NCI-H2081 treated with DMSO at 0.1 percent for 48 hours (cell line): ENCODE data around the gene PCDHGA10.
"Not testable (repeated sequence)": the region's sequence is repeated elsewhere in the genome, so short reads cannot be mapped to it uniquely, and the experiment has no call there.

Experiments used
- DNase-seq: peaks from one replicate; lab custom pipeline; 2025; lab: John Stamatoyannopoulos, UW

The PCDHGA10 gene

DNA sequence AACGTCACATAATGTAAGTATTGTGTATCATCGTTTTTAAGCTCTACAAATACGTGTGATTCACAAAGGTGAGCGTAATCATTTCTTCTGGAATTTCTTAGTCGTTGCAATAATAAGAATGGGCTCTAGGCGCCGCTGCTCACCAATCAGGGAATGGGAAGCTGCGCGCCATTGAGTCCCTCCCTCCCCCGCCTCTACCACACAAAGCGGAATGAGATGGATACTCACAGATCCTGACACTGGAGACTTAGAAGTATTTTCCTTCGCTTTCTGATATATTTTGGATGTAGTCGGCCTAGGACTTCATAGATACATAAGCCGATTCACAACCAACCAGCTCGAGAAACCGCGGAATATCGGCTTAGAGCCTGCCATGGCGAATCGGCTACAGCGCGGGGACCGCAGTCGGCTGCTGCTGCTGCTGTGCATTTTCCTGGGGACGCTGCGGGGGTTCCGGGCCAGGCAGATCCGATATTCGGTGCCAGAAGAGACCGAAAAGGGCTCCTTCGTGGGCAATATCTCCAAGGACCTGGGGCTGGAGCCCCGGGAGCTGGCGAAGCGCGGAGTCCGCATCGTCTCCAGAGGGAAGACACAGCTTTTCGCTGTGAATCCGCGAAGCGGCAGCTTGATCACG is 8.2 kb downstream of the PCDHGA10 start, which contains the start of gene PCDHGA11:
Gene PCDHGA11, plus strand, starts transcription at position 197 of the 634 bp plus-strand sequence. Its CDS starts 177 bp downstream, at position 374.
- DNase-seq = no peak

DNA sequence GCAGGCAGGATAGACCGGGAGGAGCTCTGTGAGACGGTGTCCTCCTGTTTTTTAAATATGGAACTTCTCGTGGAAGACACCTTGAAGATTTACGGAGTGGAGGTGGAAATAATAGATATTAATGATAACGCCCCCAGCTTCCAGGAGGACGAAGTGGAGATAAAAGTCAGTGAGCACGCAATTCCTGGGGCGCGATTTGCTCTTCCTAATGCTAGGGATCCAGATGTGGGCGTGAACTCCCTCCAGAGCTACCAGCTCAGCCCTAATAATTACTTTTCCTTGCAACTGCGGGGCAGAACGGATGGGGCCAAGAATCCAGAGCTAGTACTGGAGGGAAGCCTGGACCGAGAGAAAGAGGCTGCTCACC is 8.7 kb downstream of the PCDHGA10 start:
- no peak for DNase-seq

DNA sequence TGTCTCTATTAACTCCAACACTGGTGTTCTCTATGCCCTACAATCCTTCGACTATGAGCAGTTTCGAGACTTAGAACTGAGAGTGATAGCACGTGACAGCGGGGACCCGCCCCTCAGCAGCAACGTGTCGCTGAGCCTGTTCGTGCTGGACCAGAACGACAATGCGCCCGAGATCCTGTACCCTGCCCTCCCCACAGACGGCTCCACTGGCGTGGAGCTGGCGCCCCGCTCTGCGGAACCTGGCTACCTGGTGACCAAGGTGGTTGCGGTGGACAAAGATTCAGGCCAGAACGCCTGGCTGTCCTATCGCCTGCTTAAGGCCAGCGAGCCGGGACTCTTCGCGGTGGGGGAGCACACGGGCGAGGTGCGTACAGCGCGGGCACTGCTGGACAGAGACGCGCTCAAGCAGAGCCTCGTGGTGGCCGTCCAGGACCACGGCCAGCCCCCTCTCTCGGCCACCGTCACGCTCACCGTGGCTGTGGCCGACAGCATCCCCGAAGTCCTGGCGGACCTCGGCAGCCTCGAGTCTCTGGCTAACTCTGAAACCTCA is 10.0 kb downstream of the PCDHGA10 start:
- DNase-seq = no peak

GRCh38 chr5:141427783-141428426 is 15.1 kb downstream of the PCDHGA10 start:
- DNase-seq = no peak

DNA sequence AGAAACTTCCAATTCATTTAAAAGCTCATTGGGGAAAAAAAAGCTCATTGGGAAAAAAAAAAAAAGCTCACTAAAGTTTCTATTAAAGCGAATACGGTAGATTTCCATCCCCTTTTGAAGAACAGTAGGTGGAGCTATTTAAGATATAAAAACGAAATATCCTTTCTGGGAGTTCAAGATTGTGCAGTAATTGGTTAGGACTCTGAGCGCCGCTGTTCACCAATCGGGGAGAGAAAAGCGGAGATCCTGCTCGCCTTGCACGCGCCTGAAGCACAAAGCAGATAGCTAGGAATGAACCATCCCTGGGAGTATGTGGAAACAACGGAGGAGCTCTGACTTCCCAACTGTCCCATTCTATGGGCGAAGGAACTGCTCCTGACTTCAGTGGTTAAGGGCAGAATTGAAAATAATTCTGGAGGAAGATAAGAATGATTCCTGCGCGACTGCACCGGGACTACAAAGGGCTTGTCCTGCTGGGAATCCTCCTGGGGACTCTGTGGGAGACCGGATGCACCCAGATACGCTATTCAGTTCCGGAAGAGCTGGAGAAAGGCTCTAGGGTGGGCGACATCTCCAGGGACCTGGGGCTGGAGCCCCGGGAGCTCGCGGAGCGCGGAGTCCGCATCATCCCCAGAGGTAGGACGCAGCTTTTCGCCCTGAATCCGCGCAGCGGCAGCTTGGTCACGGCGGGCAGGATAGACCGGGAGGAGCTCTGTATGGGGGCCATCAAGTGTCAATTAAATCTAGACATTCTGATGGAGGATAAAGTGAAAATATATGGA is 17.7 kb downstream of the PCDHGA10 start, which contains the start of gene PCDHGA12:
Gene PCDHGA12, plus strand, starts transcription at position 176 of the 782 bp plus-strand sequence. Its CDS starts 253 bp downstream, at position 429.
- no peak for DNase-seq

DNA sequence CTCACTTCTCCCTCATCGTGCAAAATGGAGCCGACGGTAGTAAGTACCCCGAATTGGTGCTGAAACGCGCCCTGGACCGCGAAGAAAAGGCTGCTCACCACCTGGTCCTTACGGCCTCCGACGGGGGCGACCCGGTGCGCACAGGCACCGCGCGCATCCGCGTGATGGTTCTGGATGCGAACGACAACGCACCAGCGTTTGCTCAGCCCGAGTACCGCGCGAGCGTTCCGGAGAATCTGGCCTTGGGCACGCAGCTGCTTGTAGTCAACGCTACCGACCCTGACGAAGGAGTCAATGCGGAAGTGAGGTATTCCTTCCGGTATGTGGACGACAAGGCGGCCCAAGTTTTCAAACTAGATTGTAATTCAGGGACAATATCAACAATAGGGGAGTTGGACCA is 18.5 kb downstream of the PCDHGA10 start:
- DNase-seq = no peak

- not testable (repeated sequence) for DNase-seq
Observed at GRCh38 chr5:141432308-141432707, 19.5 kb downstream of the PCDHGA10 start.

GRCh38 chr5:141432726-141433125 is 19.9 kb downstream of the PCDHGA10 start:
- not testable (repeated sequence) for DNase-seq

DNA sequence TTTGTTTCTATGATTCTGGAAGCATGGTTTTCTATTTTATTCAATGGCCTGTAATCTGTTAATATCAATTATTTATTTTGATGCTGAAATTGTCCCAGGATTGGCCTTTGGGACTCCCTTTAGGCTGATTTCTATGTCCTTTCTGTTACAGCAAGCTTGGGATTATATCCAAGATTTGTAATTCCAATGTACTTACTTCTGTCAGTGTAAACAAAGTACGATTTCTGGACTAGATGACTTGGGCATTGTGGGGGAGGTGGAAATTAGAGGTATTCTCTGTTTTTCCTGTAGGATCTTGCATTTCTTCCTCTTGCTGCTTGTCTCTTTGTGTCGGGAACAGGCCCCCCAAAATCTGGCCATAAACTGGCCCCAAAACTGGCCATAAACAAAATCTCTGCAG is 21.2 kb downstream of the PCDHGA10 start:
- DNase-seq = no peak

GRCh38 chr5:141437221-141437620 is 24.4 kb downstream of the PCDHGA10 start:
- DNase-seq = no peak

- no peak for DNase-seq
Observed at GRCh38 chr5:141439411-141440141, 26.8 kb downstream of the PCDHGA10 start.

DNA sequence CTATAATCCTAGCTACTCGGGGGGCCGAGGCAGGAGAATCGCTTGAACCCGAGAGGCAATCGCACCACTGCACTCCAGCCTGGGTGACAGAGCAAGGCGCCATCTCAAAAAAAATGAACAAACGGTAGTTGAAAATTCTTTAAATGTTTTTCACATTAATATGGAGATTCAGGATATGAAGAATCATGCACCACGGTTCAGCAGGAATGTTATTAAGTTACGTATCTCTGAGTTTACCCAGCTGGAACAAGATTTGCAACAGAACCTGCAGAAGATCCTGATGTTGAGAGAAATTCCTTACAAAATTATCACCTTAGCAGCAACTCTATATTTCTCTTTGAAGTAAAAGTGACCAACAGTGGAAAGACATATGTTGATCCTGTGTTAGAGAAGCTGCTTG is 27.6 kb downstream of the PCDHGA10 start:
- DNase-seq = no peak

DNA sequence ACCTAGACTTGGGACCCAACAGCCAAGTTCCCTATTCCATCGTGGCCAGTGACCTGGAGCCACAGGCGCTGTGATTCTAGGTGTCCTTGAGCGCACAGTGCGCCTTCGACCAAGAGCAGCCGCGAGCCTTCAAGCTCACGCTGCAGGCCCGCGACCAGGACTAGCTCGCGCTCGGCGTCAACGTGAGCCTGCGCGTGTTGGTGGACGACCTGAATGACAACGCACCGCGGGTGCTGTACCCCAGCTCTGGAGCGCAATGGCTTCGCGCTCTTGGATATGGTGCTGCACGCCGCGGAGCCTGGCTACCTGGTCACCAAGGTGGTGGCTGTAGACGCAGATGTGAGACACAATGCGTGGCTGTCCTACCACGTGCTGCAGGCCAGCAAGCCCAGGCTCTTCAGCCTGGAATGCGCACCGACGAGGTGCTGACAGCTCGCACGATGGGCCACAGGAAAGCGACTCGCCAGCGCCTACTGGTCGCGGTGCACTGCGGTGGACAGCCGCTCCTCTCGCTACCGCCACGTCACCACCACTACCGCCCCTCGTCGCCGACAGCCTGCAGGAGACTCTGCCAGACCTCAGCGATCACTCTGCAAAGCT is 28.9 kb downstream of the PCDHGA10 start:
- DNase-seq = no peak

GRCh38 chr5:141465351-141465750 is 52.6 kb downstream of the PCDHGA10 start:
- DNase-seq = no peak
